Stimulated activated CD4-positive, alpha-beta T cell treated with anti-CD3 and anti-CD28 coated beads, Interleukin-15, amount 100 ng/mL, for 24 hours (primary cell): ENCODE results near the gene TMC6.
"Not testable (repeated sequence)": the region's sequence is repeated elsewhere in the genome, so short reads cannot be mapped to it uniquely, and the experiment has no call there.

Experiments used
- DNase-seq: peaks from one replicate; pipeline ENCODE4 v3.0.0-alpha.2; 2020

TMC6 gene

DNA sequence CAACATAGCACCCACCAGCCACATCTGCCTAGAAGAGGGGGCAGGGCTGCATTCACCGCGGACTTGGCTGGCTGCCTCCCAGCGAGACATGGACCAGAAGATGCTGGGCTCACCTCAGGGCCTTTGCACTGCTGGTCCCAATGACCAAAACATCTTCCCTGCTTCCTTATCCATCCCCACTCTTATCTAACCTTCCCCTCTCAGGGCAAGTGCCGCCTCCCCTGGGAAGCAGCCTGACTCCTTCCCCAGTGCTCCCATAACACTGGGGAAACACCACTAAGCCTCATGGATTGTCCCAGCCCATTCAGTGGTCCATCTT lies 5.7 kb downstream of the TMC6 start:
- no peak for DNase-seq

GRCh38 chr17:78122216-78122930 lies 6.2 kb downstream of the TMC6 start:
- peak; percentile 28 for DNase-seq

DNA sequence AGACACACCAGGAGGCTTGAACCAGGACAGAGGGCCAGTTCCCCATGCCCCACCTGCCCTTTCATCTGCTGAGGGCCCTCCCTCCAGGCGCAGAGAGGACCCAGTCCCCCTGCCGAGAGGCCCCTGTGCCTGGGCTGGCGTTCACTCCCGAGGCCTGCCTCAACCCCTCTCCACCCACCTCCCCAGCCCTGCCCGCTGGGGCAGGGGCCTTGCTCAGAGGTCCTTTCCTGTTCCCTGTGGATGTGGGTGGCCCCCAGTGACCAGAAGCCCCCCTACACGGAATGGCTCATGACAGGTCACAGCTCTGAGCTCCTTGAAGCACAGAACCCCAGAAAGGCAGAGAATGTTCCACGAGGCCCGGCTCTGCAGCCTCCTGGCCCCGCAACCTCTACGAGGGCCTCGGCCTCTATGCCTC lies 6.7 kb downstream of the TMC6 start:
- DNase-seq = no peak

GRCh38 chr17:78120971-78121800 lies 7.4 kb downstream of the TMC6 start:
- DNase-seq = peak; percentile 74

- no peak for DNase-seq
These were observed 8.0 kb downstream of the TMC6 start for GRCh38 chr17:78120537-78120936.

GRCh38 chr17:78118801-78119241 lies 9.7 kb downstream of the TMC6 start:
- DNase-seq = no peak

DNA sequence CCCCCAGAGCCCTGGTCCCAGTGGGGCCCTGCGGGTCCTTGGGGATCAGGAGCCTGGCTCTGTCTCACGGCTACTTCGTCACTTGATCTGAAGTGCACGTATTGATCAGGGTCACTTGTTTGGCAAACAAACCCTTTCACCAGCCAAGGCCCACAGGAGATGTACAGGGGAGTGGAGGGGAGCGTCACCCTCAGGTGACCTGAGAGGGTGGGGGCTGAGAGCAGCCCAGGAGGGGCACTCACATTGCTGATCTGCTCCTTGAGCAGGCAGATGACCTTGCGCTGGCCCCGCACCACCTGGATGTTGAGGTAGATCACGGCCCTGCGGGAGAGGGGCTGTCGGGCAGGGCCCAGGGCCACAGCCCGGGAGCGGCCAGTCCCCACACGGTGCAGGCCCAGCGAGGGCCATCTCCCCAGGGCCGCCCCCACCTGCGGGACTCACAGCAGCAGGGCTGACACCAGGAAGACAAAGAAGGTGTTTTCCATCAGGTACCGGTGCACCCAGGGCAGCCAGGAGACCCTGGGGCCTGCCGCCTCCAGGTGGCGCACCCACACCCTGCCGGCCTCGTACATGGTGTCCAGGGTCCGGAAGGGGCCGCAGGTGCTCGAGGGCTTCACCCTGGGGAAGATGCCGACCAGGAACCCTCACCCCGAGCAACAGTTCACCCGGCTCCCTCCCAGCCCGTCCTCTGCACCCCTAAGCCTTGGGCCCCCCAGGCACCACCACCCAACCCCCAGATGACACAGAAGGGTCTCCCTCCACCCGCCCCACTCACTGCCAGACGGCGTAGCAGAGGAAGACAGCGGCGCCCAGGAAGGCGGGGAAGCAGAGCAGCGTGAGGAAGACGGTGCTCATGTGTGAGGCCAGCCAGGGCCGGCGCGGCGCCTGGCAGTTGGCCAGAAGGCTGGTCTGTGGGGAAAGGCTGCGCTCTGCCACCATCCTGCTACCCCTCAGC lies 11.3 kb downstream of the TMC6 start:
- no peak for DNase-seq

- no peak for DNase-seq
These were observed 12.1 kb downstream of the TMC6 start for GRCh38 chr17:78116411-78116810.

DNA sequence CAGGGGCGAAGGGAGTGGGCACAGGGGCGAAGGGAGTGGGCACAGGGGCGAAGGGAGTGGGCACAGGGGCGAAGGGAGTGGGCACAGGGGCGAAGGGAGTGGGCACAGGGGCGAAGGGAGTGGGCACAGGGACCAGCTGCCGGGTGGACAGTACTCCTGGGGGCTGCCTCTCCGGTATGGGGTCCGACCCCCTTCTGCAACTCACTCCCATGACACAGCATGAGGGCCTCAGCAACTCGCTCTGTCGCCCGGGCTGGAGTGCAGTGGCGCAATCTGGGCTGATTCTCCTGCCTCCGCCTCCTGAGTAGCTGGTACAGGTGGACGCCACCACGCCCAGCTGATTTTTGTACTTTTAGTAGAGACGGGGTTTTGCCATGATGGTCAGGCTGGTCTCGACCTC lies 12.8 kb downstream of the TMC6 start:
- DNase-seq = not testable (repeated sequence)

- DNase-seq = no peak
These were observed 13.5 kb downstream of the TMC6 start for GRCh38 chr17:78114831-78115723.

DNA sequence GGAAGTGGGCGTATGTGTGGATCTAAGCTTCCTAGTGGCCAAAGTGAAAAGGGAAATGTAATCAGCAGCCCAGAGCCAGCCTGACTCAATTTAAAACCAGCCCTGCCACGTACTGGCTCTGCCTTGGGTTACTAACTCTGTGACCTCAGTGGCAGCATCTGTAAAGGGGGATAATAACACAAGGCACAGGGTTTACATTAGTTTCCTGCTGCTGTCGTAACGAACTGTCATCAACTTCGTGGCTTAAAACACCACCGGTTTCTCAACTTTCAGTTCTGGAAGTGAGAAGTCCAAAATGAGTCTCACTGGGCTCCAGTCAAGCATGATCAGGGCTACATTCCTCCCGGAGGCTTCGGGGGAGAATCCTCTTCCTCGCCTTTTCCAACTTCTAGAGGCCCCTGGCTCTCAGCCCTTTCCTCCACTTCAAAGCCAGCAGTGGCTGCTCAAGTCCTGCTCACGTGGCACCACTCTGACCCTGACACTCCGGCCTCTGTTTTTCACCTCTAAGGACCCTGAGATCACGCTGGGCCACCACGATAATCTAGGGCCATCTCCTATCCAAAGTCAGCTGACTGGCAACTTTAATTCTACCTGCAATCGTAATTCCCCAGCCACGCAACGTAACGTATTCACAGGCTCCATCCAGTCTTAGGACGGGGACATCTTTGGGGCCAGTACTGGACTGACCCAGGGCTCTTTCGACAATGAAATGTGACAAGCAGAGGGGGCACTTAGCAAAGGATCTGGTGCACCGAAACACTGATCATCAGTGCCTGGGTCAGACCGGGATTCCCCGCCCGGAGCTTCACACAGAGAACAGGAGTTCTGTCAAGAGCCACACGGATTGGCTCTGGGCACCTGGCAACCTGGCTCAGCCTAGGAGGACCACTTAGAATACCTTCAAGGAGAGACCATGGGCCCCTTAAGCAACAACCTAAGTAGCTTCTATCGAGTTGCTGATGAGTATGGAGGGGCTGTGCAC lies 14.5 kb downstream of the TMC6 start:
- peak; percentile 53 for DNase-seq

- DNase-seq = peak; percentile 85
These were observed 15.8 kb downstream of the TMC6 start for GRCh38 chr17:78112518-78113471.

DNA sequence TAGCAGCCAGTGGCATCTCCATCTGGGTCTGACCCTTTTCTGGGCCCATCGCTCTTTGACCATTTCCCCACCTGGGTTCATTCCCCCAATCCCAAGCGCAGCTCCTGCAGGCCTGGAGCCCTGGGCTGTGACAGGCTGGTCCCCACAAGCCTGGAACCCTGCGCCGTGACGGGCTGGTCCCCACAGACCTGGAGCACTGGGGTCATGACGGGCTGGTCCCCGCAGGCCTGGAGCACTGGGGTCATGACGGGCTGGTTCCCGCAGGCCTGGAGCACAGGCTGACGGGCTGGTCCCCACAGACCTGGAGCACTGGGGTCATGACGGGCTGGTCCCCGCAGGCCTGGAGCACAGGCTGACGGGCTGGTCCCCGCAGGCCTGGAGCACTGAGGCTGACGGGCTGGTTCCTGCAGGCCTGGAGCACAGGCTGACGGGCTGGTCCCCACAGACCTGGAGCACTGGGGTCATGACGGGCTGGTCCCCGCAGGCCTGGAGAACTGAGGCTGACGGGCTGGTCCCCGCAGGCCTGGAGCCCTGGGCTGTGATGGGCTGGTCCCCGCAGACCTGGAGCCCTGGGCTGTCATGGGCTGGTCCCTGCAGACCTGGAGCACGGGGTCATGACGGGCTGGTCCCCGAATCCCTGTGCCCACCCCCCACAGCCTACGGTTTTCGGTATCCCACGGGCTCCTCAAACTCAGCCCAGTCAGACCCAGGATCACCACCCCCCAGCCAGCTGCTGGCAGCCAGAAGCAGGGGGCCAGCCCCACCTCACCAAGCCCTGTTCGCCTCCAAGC lies 16.6 kb downstream of the TMC6 start:
- DNase-seq = no peak

DNA sequence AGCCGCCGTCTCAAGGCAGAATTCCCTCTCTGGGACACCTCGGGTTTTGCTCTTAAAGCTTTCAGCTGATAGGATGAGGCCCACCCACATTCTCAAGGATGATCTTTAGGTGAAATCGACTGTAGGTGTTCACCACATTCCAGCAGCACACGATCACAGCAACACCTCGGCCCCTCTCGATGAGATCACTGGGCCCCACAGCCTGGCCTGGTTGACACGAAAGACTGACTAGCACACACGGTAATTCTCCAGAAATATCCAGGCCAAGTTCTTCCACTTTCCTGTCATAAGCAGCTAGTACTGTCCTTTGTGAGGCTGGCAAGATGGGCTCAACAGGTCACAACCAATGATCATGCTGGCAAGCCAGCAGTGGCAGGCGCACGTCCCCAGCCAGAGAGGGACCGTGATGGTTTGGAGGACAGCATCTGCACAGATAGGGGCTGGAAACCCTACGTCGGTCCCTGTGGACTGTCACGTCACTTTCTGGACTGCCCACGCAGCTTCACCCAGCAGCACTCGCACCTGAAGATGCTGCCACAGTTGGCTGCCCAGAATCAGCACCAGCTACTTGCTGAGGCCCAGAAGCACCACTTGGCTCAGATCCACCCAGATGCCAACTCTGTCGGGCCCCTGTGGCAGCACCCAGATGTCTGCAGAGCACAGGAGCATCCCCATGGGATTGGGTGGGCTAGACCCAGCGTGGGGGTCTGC lies 17.4 kb downstream of the TMC6 start:
- no peak for DNase-seq

- no peak for DNase-seq
These were observed 18.1 kb downstream of the TMC6 start for GRCh38 chr17:78110363-78111015.

GRCh38 chr17:78109489-78109761 lies 19.1 kb downstream of the TMC6 start:
- no peak for DNase-seq

DNA sequence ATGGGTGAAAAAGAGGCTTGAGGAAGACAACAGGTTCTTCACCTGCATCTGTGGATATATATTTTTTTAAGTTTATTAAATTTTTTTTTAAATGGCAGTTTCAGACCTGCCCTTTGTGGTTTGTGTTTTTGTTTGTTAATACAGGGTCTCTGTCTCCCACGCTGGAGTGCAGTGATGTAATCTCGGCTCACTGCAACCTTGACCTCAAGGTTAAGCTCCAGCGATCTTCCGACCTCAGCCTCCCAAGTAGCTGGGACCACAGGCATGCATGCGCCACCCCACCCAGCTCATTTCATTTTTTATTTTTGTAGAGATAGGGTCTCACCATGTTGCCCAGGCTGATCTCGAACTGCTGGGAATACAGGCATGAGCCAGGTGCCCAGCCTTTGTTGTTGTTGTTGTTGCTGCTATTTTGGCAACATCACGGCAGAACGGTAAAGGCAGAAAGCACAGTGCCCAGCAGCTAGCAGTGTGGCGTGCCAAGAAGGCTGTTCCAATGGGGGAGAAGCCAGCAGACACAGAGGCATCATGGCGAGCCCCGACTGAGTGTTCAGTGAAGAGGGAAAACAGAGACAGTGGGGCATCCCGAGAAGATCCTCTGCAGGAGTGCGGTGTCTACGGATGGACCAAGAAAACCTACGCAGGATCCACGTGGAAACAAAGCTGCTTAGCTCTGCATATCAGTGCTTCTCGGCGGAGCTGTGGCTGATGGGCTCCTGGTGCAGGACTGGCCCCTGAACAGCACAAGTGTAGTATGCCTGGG lies 19.6 kb downstream of the TMC6 start:
- no peak for DNase-seq
